PC-3 (cell line): ENCODE data around the gene PPP1R12B. TPM values are rescaled to one million over a fixed set of nuclear protein-coding genes. Genes with fewer than 3 reads are reported as not detected.

Source experiments
- ATAC-seq: fragments of 200-7000 bp; cut with Tn5 transposase; 2 replicates; pipeline ENCODE4 v1.9.1; 2020; ENCODE audit warnings: mild to moderate bottlenecking, moderate library complexity
- BruUV-seq: library from RNA; stranded (reverse); fragments of 400-500 nt; replicated peaks from 2 replicates; lab custom pipeline; 2021; lab: Mats Ljungman, UMichigan
- CTCF ChIA-PET: fragments of 300-600 bp; sonication (Branson Sonifier 250); formaldehyde crosslinking; loops from one replicate; lab custom pipeline; 2022; ENCODE audit warnings: antibody characterized with exemption; lab: Charles Lee
- POLR2A ChIA-PET: fragments of 300-600 bp; sonication (Branson Sonifier 250); formaldehyde crosslinking; loops from one replicate; lab custom pipeline; 2022; ENCODE audit warnings: antibody characterized with exemption; ENCODE audit not compliant: unreplicated experiment; lab: Charles Lee
- DNase-seq: peaks from one replicate; pipeline ENCODE4 v3.0.0-alpha.2; 2015
- H2AFZ ChIP-seq: fragments of 300-600 bp; sonication (generic); 2 replicates; pipeline ENCODE4 v1.6.0; 2016; ENCODE audit warnings: antibody characterized with exemption, low read length
- H3F3A ChIP-seq: fragments of 300-600 bp; sonication (generic); one replicate; pipeline ENCODE4 v1.6.0; 2017; ENCODE audit warnings: antibody characterized with exemption, low read length, control low read depth, mild to moderate bottlenecking; ENCODE audit not compliant: unreplicated experiment
- H3K27ac ChIP-seq: fragments of 300-600 bp; sonication (generic); 2 replicates; pipeline ENCODE4 v1.5.1; 2016; ENCODE audit warnings: mild to moderate bottlenecking, low read length
- H3K27me3 ChIP-seq: fragments of 300-600 bp; sonication (generic); 2 replicates; pipeline ENCODE4 v1.6.1; 2016; ENCODE audit warnings: low read length, mixed read lengths
- H3K36me3 ChIP-seq: fragments of 300-600 bp; sonication (generic); 2 replicates; pipeline ENCODE4 v1.6.1; 2016; ENCODE audit warnings: low read depth, mixed run types, low read length, mixed read lengths
- H3K4me1 ChIP-seq: fragments of 300-600 bp; sonication (generic); 2 replicates; pipeline ENCODE4 v1.5.1; 2016; ENCODE audit warnings: low read length; ENCODE audit not compliant: insufficient read depth
- H3K4me2 ChIP-seq: fragments of 300-600 bp; sonication (generic); 2 replicates; pipeline ENCODE4 v1.6.0; 2016; ENCODE audit warnings: low read length
- H3K4me3 ChIP-seq: fragments of 300-600 bp; sonication (generic); 2 replicates; pipeline ENCODE4 v1.5.1; 2016; ENCODE audit warnings: mild to moderate bottlenecking, low read length, mixed read lengths
- H3K79me2 ChIP-seq: fragments of 300-600 bp; sonication (generic); 2 replicates; pipeline ENCODE4 v1.6.1; 2017; ENCODE audit warnings: low read length, mixed read lengths
- H3K9ac ChIP-seq: fragments of 300-600 bp; sonication (generic); 2 replicates; pipeline ENCODE4 v1.6.0; 2016; ENCODE audit warnings: mild to moderate bottlenecking, low read length
- H3K9me2 ChIP-seq: fragments of 300-600 bp; sonication (generic); replicated peaks from 2 replicates; pipeline ENCODE4 v1.6.1; 2016; ENCODE audit warnings: mixed run types, low read length, mixed read lengths
- H3K9me3 ChIP-seq: fragments of 300-600 bp; sonication (generic); 2 replicates; pipeline ENCODE4 v1.6.1; 2016; ENCODE audit warnings: low read length, mixed read lengths
- H4K20me1 ChIP-seq: fragments of 300-600 bp; sonication (generic); 2 replicates; pipeline ENCODE4 v1.6.1; 2016; ENCODE audit warnings: low read length, mixed read lengths
- EZH2 ChIP-seq: fragments of 300-600 bp; sonication (generic); IDR thresholded peaks from one replicate; pipeline ENCODE4 v1.6.1; 2017; ENCODE audit warnings: antibody characterized with exemption, mild to moderate bottlenecking, low read length; ENCODE audit not compliant: unreplicated experiment
- EZH2phosphoT487 ChIP-seq: fragments of 300-600 bp; sonication (generic); IDR thresholded peaks from 2 replicates; pipeline ENCODE4 v1.6.1; 2018; ENCODE audit warnings: mild to moderate bottlenecking, antibody characterized with exemption, low read length, borderline replicate concordance
- intact Hi-C: fragments of 100-400 bp; cut with micrococcal nuclease; formaldehyde crosslinking; loops from 2 replicates; pipeline ENCODE4 v1.9.0; 2023
- total RNA-seq: library from RNA; depleted of rRNA; stranded (reverse); fragments of >200 nt; gene quantifications from 2 replicates; pipeline ENCODE4 v1.2.3, GENCODE V29; 2014
- TF ChIP-seq, protein P1 (sequence below): fragments of 300-600 bp; sonication (generic); conservative IDR thresholded peaks from 2 replicates; pipeline ENCODE4 v1.5.1; 2017; ENCODE audit warnings: antibody characterized with exemption, low read depth, mild to moderate bottlenecking, low read length

PPP1R12B gene
- total RNA-seq, 1 experiment from 2014 or later: 2.0 TPM

GRCh38 chr1:202571719-202572339 is 223.3 kb downstream of the PPP1R12B start:
- Histone ChIP-seq H3K36me3 (no peaks in the 10 kb centered on the region), H3K79me2 (no peaks in the 10 kb centered on the region), H3K4me2 (no peak overlapping the region), H3K4me3 (no peak overlapping the region), H3K9me2 (no peaks in the 10 kb centered on the region), H4K20me1 (no peaks in the 10 kb centered on the region), H2AFZ (no peak overlapping the region), H3K27ac (no peak overlapping the region), H3K9me3 (no peaks in the 10 kb centered on the region), H3K4me1 (peaks cover 10% of the 10 kb centered on the region), H3K27me3 (no peaks in the 10 kb centered on the region), H3F3A (no peaks in the 10 kb centered on the region), H3K9ac (no peak overlapping the region)
- ChIA-PET CTCF (interaction anchor here (0.7 kb wide), 1 partner anchor 42 kb away, joined by 3 read pairs; no protein-coding TSS in a partner anchor), POLR2A (no interaction called here)
- intact Hi-C loops: loop anchor here (1.0 kb wide), 1 partner anchor 71 kb away; no protein-coding TSS in a partner anchor
- TF ChIP-seq, protein P1, sequence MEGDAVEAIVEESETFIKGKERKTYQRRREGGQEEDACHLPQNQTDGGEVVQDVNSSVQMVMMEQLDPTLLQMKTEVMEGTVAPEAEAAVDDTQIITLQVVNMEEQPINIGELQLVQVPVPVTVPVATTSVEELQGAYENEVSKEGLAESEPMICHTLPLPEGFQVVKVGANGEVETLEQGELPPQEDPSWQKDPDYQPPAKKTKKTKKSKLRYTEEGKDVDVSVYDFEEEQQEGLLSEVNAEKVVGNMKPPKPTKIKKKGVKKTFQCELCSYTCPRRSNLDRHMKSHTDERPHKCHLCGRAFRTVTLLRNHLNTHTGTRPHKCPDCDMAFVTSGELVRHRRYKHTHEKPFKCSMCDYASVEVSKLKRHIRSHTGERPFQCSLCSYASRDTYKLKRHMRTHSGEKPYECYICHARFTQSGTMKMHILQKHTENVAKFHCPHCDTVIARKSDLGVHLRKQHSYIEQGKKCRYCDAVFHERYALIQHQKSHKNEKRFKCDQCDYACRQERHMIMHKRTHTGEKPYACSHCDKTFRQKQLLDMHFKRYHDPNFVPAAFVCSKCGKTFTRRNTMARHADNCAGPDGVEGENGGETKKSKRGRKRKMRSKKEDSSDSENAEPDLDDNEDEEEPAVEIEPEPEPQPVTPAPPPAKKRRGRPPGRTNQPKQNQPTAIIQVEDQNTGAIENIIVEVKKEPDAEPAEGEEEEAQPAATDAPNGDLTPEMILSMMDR: peak; percentile 78
- TF ChIP-seq EZH2phosphoT487: no peak
- no TSS peak for BruUV-seq
- DNase-seq (peak; percentile 46), ATAC-seq (no peak)

- Histone ChIP-seq H3K4me2 (no peak overlapping the region), H3K4me3 (no peak overlapping the region), H3K27ac (no peak overlapping the region), H3K27me3 (no peaks in the 10 kb centered on the region), H3K9me2 (no peaks in the 10 kb centered on the region), H3K9ac (no peak overlapping the region), H2AFZ (no peak overlapping the region), H3F3A (no peaks in the 10 kb centered on the region), H3K79me2 (no peaks in the 10 kb centered on the region), H3K4me1 (peaks cover 12% of the 10 kb centered on the region), H3K36me3 (no peaks in the 10 kb centered on the region), H3K9me3 (no peaks in the 10 kb centered on the region), H4K20me1 (no peaks in the 10 kb centered on the region)
- ChIA-PET CTCF (no interaction called here), POLR2A (no interaction called here)
- intact Hi-C loops: no loop called here
- no peak for TF ChIP-seq EZH2phosphoT487
- TF ChIP-seq EZH2: no peak
- no peak for DNase-seq
- no TSS peak for BruUV-seq
- no peak for ATAC-seq
These were observed 224.4 kb downstream of the PPP1R12B start for GRCh38 chr1:202572867-202573266.

DNA sequence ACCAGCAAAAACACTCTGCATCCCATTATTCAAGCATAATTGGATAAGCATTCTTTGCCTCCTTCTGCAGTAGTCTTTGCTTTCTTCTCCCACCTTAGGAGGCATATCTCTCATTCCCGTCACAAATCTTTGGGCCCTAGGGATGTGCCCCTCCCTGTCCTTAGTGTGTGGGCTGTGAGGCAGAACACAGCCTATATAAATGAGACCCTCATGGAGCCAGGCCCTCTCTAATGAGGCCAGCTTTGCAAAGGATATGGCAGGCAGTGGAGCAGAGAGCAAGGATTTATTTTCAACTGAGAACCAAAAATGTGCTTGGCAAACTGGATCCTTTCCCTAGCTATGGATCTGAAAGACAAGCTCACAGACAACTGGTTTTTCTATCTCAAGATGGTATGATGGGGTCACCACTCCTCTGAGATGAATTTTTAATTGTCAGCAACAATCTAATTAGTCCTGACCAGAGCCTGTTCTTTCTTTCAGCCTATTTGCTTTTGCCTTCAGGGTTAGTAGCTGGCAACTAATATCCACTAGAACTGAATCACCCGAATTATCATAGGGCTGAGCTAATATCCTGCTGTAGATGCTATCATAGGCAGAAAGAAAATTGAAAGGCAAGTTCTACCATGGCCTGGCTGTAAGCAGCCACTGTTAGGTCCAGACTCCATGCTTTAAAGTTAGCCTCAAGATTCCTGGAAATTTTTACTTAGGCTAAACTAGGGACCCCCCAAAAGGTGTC is 227.6 kb downstream of the PPP1R12B start:
- BruUV-seq: no TSS peak

More for the DNA sequence above, 227.6 kb downstream of the PPP1R12B start:
- POLR2A ChIA-PET: no interaction called here
- intact Hi-C loops: no loop called here
- no peak overlapping the region; the same call in 1 of the 2 replicates for H3K4me2 ChIP-seq
- ATAC-seq (no peak), DNase-seq (peak; percentile 35)
- TF ChIP-seq, protein P1: no peak
- TF ChIP-seq EZH2: no peak
- no peak for TF ChIP-seq EZH2phosphoT487
- H3K9ac ChIP-seq: no peak overlapping the region
- no peak overlapping the region for H2AFZ ChIP-seq
- CTCF ChIA-PET: no interaction called here
- no peaks in the 10 kb centered on the region for H3F3A ChIP-seq
- no peaks in the 10 kb centered on the region for H3K9me2 ChIP-seq
- no peaks in the 10 kb centered on the region for H3K79me2 ChIP-seq
- H3K4me3 ChIP-seq: no peak overlapping the region
- no peaks in the 10 kb centered on the region for H4K20me1 ChIP-seq
- no peaks in the 10 kb centered on the region for H3K27me3 ChIP-seq
- no peak overlapping the region for H3K27ac ChIP-seq
- H3K4me1 ChIP-seq: peaks cover 24% of the 10 kb centered on the region
- no peaks in the 10 kb centered on the region for H3K36me3 ChIP-seq
- H3K9me3 ChIP-seq: no peaks in the 10 kb centered on the region
